Progenitor cell of endocrine pancreas (in vitro differentiated cells): ENCODE results near the gene TIMM13. TPM values are rescaled to one million over a fixed set of nuclear protein-coding genes. Genes with fewer than 3 reads are reported as not detected.
A peak's percentile ranks its signal among the peaks of the same experiment; 100 is the strongest.

Experiments used
- DNase-seq: peaks from one replicate; pipeline ENCODE4 v3.0.0; 2021; ENCODE audit warnings: low spot score; ENCODE audit not compliant: unreplicated experiment
- H3K27ac Mint-ChIP-seq: 2 replicates; pipeline ENCODE4 v1.8.0; 2021; ENCODE audit warnings: mild to moderate bottlenecking, moderate library complexity, mixed read lengths
- H3K27me3 Mint-ChIP-seq: 2 replicates; pipeline ENCODE4 v1.8.0; 2021; ENCODE audit warnings: mixed read lengths
- H3K36me3 Mint-ChIP-seq: 2 replicates; pipeline ENCODE4 v1.8.0; 2022; ENCODE audit warnings: mixed read lengths; ENCODE audit not compliant: insufficient read depth
- H3K4me1 Mint-ChIP-seq: 2 replicates; pipeline ENCODE4 v1.8.0; 2021; ENCODE audit warnings: low read depth, mixed read lengths
- H3K4me3 Mint-ChIP-seq: 2 replicates; pipeline ENCODE4 v1.8.0; 2021; ENCODE audit warnings: low read depth, mild to moderate bottlenecking, moderate library complexity, mixed read lengths
- H3K9me3 Mint-ChIP-seq: 2 replicates; pipeline ENCODE4 v1.8.0; 2021; ENCODE audit warnings: low read depth, mixed read lengths
- total RNA-seq: library from RNA; stranded (reverse); gene quantifications from 2 replicates; pipeline ENCODE4 v1.2.1, GENCODE V29; 2021
- TF ChIP-seq, protein P1 (sequence below): fragments of 200-600 bp; sonication (generic); IDR thresholded peaks from one replicate; pipeline ENCODE4 v1.5.0; 2021; ENCODE audit warnings: antibody characterized with exemption, mild to moderate bottlenecking; ENCODE audit not compliant: unreplicated experiment

Gene TIMM13
- total RNA-seq, 1 donor from 2014 or later = 110 TPM

- H3K4me1 Mint-ChIP-seq = peaks cover 8% of the 10 kb centered on the region
- peak overlapping the region; percentile 16 for H3K4me3 Mint-ChIP-seq
- H3K9me3 Mint-ChIP-seq = no peaks in the 10 kb centered on the region
- TF ChIP-seq, protein P1, sequence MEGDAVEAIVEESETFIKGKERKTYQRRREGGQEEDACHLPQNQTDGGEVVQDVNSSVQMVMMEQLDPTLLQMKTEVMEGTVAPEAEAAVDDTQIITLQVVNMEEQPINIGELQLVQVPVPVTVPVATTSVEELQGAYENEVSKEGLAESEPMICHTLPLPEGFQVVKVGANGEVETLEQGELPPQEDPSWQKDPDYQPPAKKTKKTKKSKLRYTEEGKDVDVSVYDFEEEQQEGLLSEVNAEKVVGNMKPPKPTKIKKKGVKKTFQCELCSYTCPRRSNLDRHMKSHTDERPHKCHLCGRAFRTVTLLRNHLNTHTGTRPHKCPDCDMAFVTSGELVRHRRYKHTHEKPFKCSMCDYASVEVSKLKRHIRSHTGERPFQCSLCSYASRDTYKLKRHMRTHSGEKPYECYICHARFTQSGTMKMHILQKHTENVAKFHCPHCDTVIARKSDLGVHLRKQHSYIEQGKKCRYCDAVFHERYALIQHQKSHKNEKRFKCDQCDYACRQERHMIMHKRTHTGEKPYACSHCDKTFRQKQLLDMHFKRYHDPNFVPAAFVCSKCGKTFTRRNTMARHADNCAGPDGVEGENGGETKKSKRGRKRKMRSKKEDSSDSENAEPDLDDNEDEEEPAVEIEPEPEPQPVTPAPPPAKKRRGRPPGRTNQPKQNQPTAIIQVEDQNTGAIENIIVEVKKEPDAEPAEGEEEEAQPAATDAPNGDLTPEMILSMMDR = peak; percentile 48
- H3K27me3 Mint-ChIP-seq = no peaks in the 10 kb centered on the region
- H3K36me3 Mint-ChIP-seq = peaks cover 2% of the 10 kb centered on the region
- no peak overlapping the region for H3K27ac Mint-ChIP-seq
- DNase-seq = peak; percentile 61
These were observed 2.4 kb downstream of the TIMM13 start for GRCh38 chr19:2424686-2425621.

- no peak overlapping the region for H3K4me3 Mint-ChIP-seq
- peaks cover 8% of the 10 kb centered on the region for H3K4me1 Mint-ChIP-seq
- H3K9me3 Mint-ChIP-seq = no peaks in the 10 kb centered on the region
These were observed 3.3 kb downstream of the TIMM13 start for GRCh38 chr19:2423915-2424685.

DNA sequence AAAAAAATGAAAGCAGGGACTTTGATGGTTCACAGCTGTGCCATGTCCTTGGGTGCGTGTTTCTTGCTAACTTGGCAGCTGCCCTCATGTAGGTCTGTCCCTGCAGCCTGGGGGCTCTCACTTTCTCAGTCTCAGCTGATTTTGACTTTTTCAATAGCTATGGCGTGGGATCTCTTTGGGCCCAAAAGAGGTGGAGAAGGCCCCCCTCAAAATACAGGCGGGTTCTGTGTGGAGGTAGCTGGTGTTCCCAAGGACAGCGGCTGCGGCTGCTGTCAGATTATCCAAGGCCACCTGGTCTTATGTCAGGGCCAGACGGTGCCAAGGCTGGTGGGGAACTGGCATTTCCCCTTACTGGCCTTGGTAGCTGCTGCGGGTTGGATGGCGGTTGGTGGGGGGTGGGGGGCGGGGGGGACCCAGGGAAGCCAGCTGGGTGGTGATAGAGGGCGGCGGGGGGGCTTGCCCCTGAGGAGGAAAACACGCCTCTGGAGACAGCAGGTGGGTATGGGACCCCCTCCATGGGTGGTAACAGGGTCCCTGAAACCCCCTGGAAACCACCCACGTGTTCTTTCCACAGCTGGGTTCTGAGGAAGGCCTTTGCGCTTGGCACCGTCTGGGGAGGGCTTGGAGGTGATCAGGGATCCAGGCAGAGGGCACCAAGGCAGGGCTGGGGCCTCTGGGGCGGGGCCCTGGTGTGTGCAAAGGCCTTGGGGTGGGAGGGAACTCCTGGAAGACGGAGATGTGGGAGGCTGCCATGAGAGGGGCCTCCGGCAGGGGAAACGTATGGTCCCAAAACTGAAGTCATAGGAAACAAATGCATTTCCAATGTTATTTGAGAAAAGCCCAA lies 4.1 kb downstream of the TIMM13 start:
- Mint-ChIP-seq H3K4me1 (peaks cover 6% of the 10 kb centered on the region), H3K27me3 (no peaks in the 10 kb centered on the region), H3K9me3 (no peaks in the 10 kb centered on the region), H3K36me3 (no peaks in the 10 kb centered on the region), H3K27ac (no peak overlapping the region), H3K4me3 (no peak overlapping the region)
- TF ChIP-seq, protein P1 = no peak
- DNase-seq = no peak

More at GRCh38 chr19:2423915-2424685, 3.3 kb downstream of the TIMM13 start:
- no peak for DNase-seq
- H3K27ac Mint-ChIP-seq = no peak overlapping the region
- no peaks in the 10 kb centered on the region for H3K36me3 Mint-ChIP-seq
- TF ChIP-seq, protein P1 = no peak
- H3K27me3 Mint-ChIP-seq = no peaks in the 10 kb centered on the region

- Mint-ChIP-seq H3K4me3 (no peak overlapping the region), H3K4me1 (peaks cover 2% of the 10 kb centered on the region)
These were observed 5.6 kb downstream of the TIMM13 start for GRCh38 chr19:2421581-2422306.

More at GRCh38 chr19:2421581-2422306, 5.6 kb downstream of the TIMM13 start:
- H3K27ac Mint-ChIP-seq = no peak overlapping the region
- H3K36me3 Mint-ChIP-seq = peaks cover 3% of the 10 kb centered on the region
- H3K27me3 Mint-ChIP-seq = no peaks in the 10 kb centered on the region
- TF ChIP-seq, protein P1 = no peak
- no peak for DNase-seq
- H3K9me3 Mint-ChIP-seq = no peaks in the 10 kb centered on the region
